ENCODE results near the gene SEMA3C.

Gene SEMA3C

GRCh38 chr7:80949449-80949848 is 30.6 kb upstream of the SEMA3C start:
- Histone ChIP-seq H3K4me1 (ENCODE audit: control insufficient read depth in 2 of 2, insufficient read depth in 1 of 2, low read depth in 1 of 2, low read length in 2 of 2) (no peaks in the 10 kb centered on the region), H4K8ac (ENCODE audit: low read depth, low read length) (no peak overlapping the region), H2BK15ac (ENCODE audit: low read length) (no peak overlapping the region), H3K23ac (ENCODE audit: low read depth, low read length, poor library complexity) (no peak overlapping the region), H3K4ac (ENCODE audit: low read length) (no peak overlapping the region), H2BK5ac (ENCODE audit: low read length) (no peak overlapping the region), H3K36me3 (replicated peaks in 1 of 2; ENCODE audit: control insufficient read depth in 2 of 2, insufficient read depth in 2 of 2, low read length in 2 of 2) (no peaks in the 10 kb centered on the region), H3K18ac (ENCODE audit: low read length) (no peak overlapping the region), H2AK5ac (ENCODE audit: low read depth, low read length) (no peak overlapping the region), H4K91ac (ENCODE audit: low read depth, low read length, poor library complexity) (no peak overlapping the region), H2BK120ac (ENCODE audit: low read depth, low read length) (no peak overlapping the region), H2BK12ac (ENCODE audit: low read length) (no peak overlapping the region), H3K4me3 (ENCODE audit: low read length in 2 of 2) (no peak overlapping the region), H3K79me1 (ENCODE audit: low read depth, low read length) (no peaks in the 10 kb centered on the region), H3K4me2 (ENCODE audit: insufficient read depth, low read length, poor library complexity, severe bottlenecking) (no peak overlapping the region), H3K9me3 (replicated peaks in 1 of 2; ENCODE audit: control insufficient read depth in 2 of 2, insufficient read depth in 1 of 2, low read depth in 1 of 2, low read length in 2 of 2) (no peaks in the 10 kb centered on the region), H3K27ac (replicated peaks; ENCODE audit: low read length) (no peak overlapping the region), H3K14ac (ENCODE audit: low read length) (no peak overlapping the region), H3K9ac (ENCODE audit: low read depth, low read length, poor library complexity) (no peak overlapping the region), H3K27me3 (ENCODE audit: control insufficient read depth in 3 of 3, insufficient read depth in 3 of 3, low read depth in 1 of 3, low read length in 3 of 3) (no peaks in the 10 kb centered on the region), H2AFZ (ENCODE audit: low read length) (no peak overlapping the region)
- no peak for DNase-seq (ENCODE audit: low spot score)
- WGBS, 2 donors (ENCODE audit: extremely low coverage in 2 of 2, insufficient read length in 2 of 2, insufficient replicate concordance in 1 of 2): no CpG with 5 or more reads among the region's 1 CpG

DNA sequence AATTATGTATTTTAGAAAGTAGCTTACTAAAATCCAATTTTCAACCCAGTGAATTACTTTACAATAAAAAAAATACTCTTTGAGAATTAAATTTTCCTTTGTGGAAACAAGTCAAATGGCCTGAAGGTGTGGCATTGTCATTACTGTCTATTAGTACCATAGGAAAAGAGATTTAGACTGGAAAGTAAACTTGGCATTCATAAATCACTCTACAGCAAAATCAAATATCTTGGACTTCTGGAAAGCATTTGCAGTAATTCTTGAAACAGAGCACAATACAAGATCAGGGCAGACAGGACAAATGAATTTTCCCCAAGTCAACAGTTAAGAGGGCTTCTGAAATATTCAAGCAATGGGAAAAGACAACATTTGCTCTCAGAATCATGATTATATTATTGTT is 28.0 kb upstream of the SEMA3C start:
- Histone ChIP-seq H2BK5ac (ENCODE audit: low read length) (no peak overlapping the region), H3K27me3 (ENCODE audit: control insufficient read depth in 3 of 3, insufficient read depth in 3 of 3, low read depth in 1 of 3, low read length in 3 of 3) (no peaks in the 10 kb centered on the region), H3K79me1 (ENCODE audit: low read depth, low read length) (no peaks in the 10 kb centered on the region), H3K9me3 (replicated peaks in 1 of 2; ENCODE audit: control insufficient read depth in 2 of 2, insufficient read depth in 1 of 2, low read depth in 1 of 2, low read length in 2 of 2) (no peaks in the 10 kb centered on the region), H3K36me3 (replicated peaks in 1 of 2; ENCODE audit: control insufficient read depth in 2 of 2, insufficient read depth in 2 of 2, low read length in 2 of 2) (no peaks in the 10 kb centered on the region), H3K4ac (ENCODE audit: low read length) (no peak overlapping the region), H2BK12ac (ENCODE audit: low read length) (no peak overlapping the region), H3K27ac (replicated peaks; ENCODE audit: low read length) (no peak overlapping the region), H2AK5ac (ENCODE audit: low read depth, low read length) (no peak overlapping the region), H3K9ac (ENCODE audit: low read depth, low read length, poor library complexity) (no peak overlapping the region), H3K18ac (ENCODE audit: low read length) (no peak overlapping the region), H2BK120ac (ENCODE audit: low read depth, low read length) (no peak overlapping the region), H2AFZ (ENCODE audit: low read length) (no peak overlapping the region), H3K23ac (ENCODE audit: low read depth, low read length, poor library complexity) (no peak overlapping the region), H3K4me2 (ENCODE audit: insufficient read depth, low read length, poor library complexity, severe bottlenecking) (no peak overlapping the region), H4K8ac (ENCODE audit: low read depth, low read length) (no peak overlapping the region), H3K4me1 (ENCODE audit: control insufficient read depth in 2 of 2, insufficient read depth in 1 of 2, low read depth in 1 of 2, low read length in 2 of 2) (peaks cover 0 to 2% of the 10 kb centered on the region in 2 donors), H3K4me3 (ENCODE audit: low read length in 2 of 2) (no peak overlapping the region), H3K14ac (ENCODE audit: low read length) (no peak overlapping the region), H2BK15ac (ENCODE audit: low read length) (no peak overlapping the region), H4K91ac (ENCODE audit: low read depth, low read length, poor library complexity) (no peak overlapping the region)
- no peak for DNase-seq (ENCODE audit: low spot score)

GRCh38 chr7:80945976-80946375 is 27.1 kb upstream of the SEMA3C start:
- no peak overlapping the region for H2BK15ac ChIP-seq (ENCODE audit: low read length)
- H2BK5ac ChIP-seq (ENCODE audit: low read length): no peak overlapping the region
- H3K23ac ChIP-seq (ENCODE audit: low read depth, low read length, poor library complexity): no peak overlapping the region
- no peak overlapping the region for H2AK5ac ChIP-seq (ENCODE audit: low read depth, low read length)
- peaks cover 0 to 2% of the 10 kb centered on the region in 2 donors for H3K4me1 ChIP-seq (ENCODE audit: control insufficient read depth in 2 of 2, insufficient read depth in 1 of 2, low read depth in 1 of 2, low read length in 2 of 2)
- H3K79me1 ChIP-seq (ENCODE audit: low read depth, low read length): no peaks in the 10 kb centered on the region
- no peak for DNase-seq (ENCODE audit: low spot score)
- no peak overlapping the region for H2BK120ac ChIP-seq (ENCODE audit: low read depth, low read length)
- H3K27ac ChIP-seq (replicated peaks; ENCODE audit: low read length): no peak overlapping the region
- H2BK12ac ChIP-seq (ENCODE audit: low read length): no peak overlapping the region
- no peak overlapping the region for H3K4me3 ChIP-seq (ENCODE audit: low read length in 2 of 2)
- no peak overlapping the region for H3K4me2 ChIP-seq (ENCODE audit: insufficient read depth, low read length, poor library complexity, severe bottlenecking)
- H3K14ac ChIP-seq (ENCODE audit: low read length): no peak overlapping the region
- no peaks in the 10 kb centered on the region for H3K9me3 ChIP-seq (replicated peaks in 1 of 2; ENCODE audit: control insufficient read depth in 2 of 2, insufficient read depth in 1 of 2, low read depth in 1 of 2, low read length in 2 of 2)
- no peaks in the 10 kb centered on the region for H3K36me3 ChIP-seq (replicated peaks in 1 of 2; ENCODE audit: control insufficient read depth in 2 of 2, insufficient read depth in 2 of 2, low read length in 2 of 2)
- no CpG with 5 or more reads among the region's 2 CpGs for WGBS, 2 donors (ENCODE audit: extremely low coverage in 2 of 2, insufficient read length in 2 of 2, insufficient replicate concordance in 1 of 2)
- H3K18ac ChIP-seq (ENCODE audit: low read length): no peak overlapping the region
- no peak overlapping the region for H3K9ac ChIP-seq (ENCODE audit: low read depth, low read length, poor library complexity)
- H4K91ac ChIP-seq (ENCODE audit: low read depth, low read length, poor library complexity): no peak overlapping the region
- no peak overlapping the region for H2AFZ ChIP-seq (ENCODE audit: low read length)
- H3K4ac ChIP-seq (ENCODE audit: low read length): no peak overlapping the region
- no peaks in the 10 kb centered on the region for H3K27me3 ChIP-seq (ENCODE audit: control insufficient read depth in 3 of 3, insufficient read depth in 3 of 3, low read depth in 1 of 3, low read length in 3 of 3)
- H4K8ac ChIP-seq (ENCODE audit: low read depth, low read length): no peak overlapping the region

DNA sequence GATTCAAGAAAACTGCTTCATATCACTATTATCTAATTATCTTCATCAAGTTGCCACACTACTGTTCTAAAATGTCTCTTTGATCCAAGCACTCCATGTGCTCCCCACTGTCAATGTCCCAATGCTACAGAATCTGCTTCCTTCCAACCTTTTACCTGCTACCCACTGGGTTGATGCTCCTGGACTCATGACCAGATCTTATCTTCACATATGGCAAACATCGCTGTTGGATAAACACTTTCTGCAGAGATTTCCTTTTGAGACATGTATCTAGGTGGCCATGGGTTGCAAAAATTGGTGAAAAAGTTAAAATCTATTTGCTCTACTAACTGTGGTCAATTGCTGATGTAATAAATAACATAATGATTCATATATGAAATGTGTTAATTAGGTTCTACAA is 24.5 kb upstream of the SEMA3C start:
- no peak overlapping the region for H4K8ac ChIP-seq (ENCODE audit: low read depth, low read length)
- no peak overlapping the region for H3K4me3 ChIP-seq (ENCODE audit: low read length in 2 of 2)
- no peak overlapping the region for H3K4ac ChIP-seq (ENCODE audit: low read length)
- H3K9ac ChIP-seq (ENCODE audit: low read depth, low read length, poor library complexity): no peak overlapping the region
- H2BK120ac ChIP-seq (ENCODE audit: low read depth, low read length): no peak overlapping the region
- H4K91ac ChIP-seq (ENCODE audit: low read depth, low read length, poor library complexity): no peak overlapping the region
- no peaks in the 10 kb centered on the region for H3K27me3 ChIP-seq (ENCODE audit: control insufficient read depth in 3 of 3, insufficient read depth in 3 of 3, low read depth in 1 of 3, low read length in 3 of 3)
- H2AK5ac ChIP-seq (ENCODE audit: low read depth, low read length): no peak overlapping the region
- H3K4me2 ChIP-seq (ENCODE audit: insufficient read depth, low read length, poor library complexity, severe bottlenecking): no peak overlapping the region
- no peak for DNase-seq (ENCODE audit: low spot score)
- no peak overlapping the region for H2BK5ac ChIP-seq (ENCODE audit: low read length)
- H3K27ac ChIP-seq (replicated peaks; ENCODE audit: low read length): no peak overlapping the region
- no peak overlapping the region for H2BK12ac ChIP-seq (ENCODE audit: low read length)
- H2AFZ ChIP-seq (ENCODE audit: low read length): no peak overlapping the region
- no CpG with 5 or more reads among the region's 1 CpG for WGBS, 2 donors (ENCODE audit: extremely low coverage in 2 of 2, insufficient read length in 2 of 2, insufficient replicate concordance in 1 of 2)
- H3K18ac ChIP-seq (ENCODE audit: low read length): no peak overlapping the region
- no peak overlapping the region for H3K23ac ChIP-seq (ENCODE audit: low read depth, low read length, poor library complexity)
- H3K4me1 ChIP-seq (ENCODE audit: control insufficient read depth in 2 of 2, insufficient read depth in 1 of 2, low read depth in 1 of 2, low read length in 2 of 2): peaks cover 0 to 2% of the 10 kb centered on the region in 2 donors
- H3K9me3 ChIP-seq (replicated peaks in 1 of 2; ENCODE audit: control insufficient read depth in 2 of 2, insufficient read depth in 1 of 2, low read depth in 1 of 2, low read length in 2 of 2): no peaks in the 10 kb centered on the region
- H2BK15ac ChIP-seq (ENCODE audit: low read length): no peak overlapping the region
- H3K36me3 ChIP-seq (replicated peaks in 1 of 2; ENCODE audit: control insufficient read depth in 2 of 2, insufficient read depth in 2 of 2, low read length in 2 of 2): no peaks in the 10 kb centered on the region
- H3K14ac ChIP-seq (ENCODE audit: low read length): no peak overlapping the region
- no peaks in the 10 kb centered on the region for H3K79me1 ChIP-seq (ENCODE audit: low read depth, low read length)
